ENCODE data around the gene FUOM.

DNA sequence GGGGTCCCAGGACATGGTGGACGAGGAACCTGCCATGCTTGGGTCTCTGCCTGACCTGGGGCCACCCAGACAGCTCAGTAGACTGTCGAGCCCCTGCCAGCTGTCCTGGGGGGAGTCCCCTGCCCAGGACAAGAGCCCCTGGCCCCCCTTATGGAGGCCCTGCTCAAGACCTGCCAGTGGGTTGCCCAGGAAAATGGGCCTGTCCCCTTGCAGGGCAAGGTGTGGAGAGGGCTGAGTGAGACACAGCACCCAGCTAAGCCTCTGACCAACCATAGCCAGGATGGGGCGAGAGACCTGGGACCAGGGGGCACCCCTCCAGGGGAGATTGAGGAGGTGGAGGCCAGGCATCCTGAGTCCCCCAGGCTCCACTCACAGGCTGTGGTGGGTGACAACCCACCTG lies 1.8 kb downstream of the FUOM start:
- no peak for TF ChIP-seq CTCF (conservative IDR thresholded peaks at IDR 0.05; ENCODE audit: low read depth in 2 of 2)
- TF ChIP-seq EZH2phosphoT487 (IDR thresholded peaks at IDR 0.05; ENCODE audit: unreplicated experiment), result no peak

All from GM23338 (cell line).